ENCODE measurements around the gene LURAP1L. TPM values are rescaled to one million over a fixed set of nuclear protein-coding genes. Genes with fewer than 3 reads are reported as not detected.

The LURAP1L gene
- total RNA-seq = not detected

GRCh38 chr9:12774861-12775678, at the start of gene LURAP1L:
LURAP1L (plus strand) TSS chr9:12775020; CDS start chr9:12775716, 696 bp downstream.

Other genes starting within 250 kb of the LURAP1L start
- gene TYRP1, start 81.6 kb upstream of the LURAP1L start, total RNA-seq = not detected